ENCODE data around the gene LCN2.

GRCh38 chr9:128164307-128164885, 15.1 kb downstream of the LCN2 start:
- no peak for TF ChIP-seq EZH2 (IDR thresholded peaks at IDR 0.05)
- TF ChIP-seq POLR2AphosphoS5 (IDR thresholded peaks at IDR 0.05; ENCODE audit: borderline replicate concordance, low read depth, low read length) = no peak
- no peak for TF ChIP-seq FOXP2 (optimal IDR thresholded peaks at IDR 0.05; ENCODE audit: control extremely low read depth, extremely low read length, insufficient read depth)

Data from SK-N-MC (cell line).